HEK293 (cell line): ENCODE results near the gene PRPF18.
A peak's percentile ranks its signal among the peaks of the same experiment; 100 is the strongest.

Experiments
- CTCF ChIA-PET: fragments of 350-600 bp; formaldehyde crosslinking; extraction: SDS; loops from one replicate; lab custom pipeline; 2021; ENCODE audit warnings: antibody characterized with exemption; lab: Yijun Ruan, JAX
- POLR2A ChIA-PET: fragments of 300-600 bp; formaldehyde crosslinking; extraction: SDS; loops from one replicate; lab custom pipeline; 2020; ENCODE audit warnings: antibody characterized with exemption, inconsistent platforms; lab: Yijun Ruan, JAX
- H3K27ac ChIP-seq: fragments of 200-500 bp; sonication (Bioruptor generic); 2 replicates; pipeline ENCODE4 v1.5.1; 2014; ENCODE audit warnings: low read depth, low read length, control low read depth, inconsistent platforms; ENCODE audit errors: extremely low read depth
- H3K36me3 ChIP-seq, 2 experiments: fragments of 200-500 bp in 1 of 2; sonication (Bioruptor generic) in 1 of 2; 1 replicate in 1 of 2; 2 replicates in 1 of 2; pipeline ENCODE4 v1.5.1; 2014 to 2017; ENCODE audit warnings: inconsistent platforms in 2 of 2, low read length in 2 of 2; ENCODE audit not compliant: control insufficient read depth in 2 of 2, insufficient read depth in 1 of 2
- H3K4me1 ChIP-seq: fragments of 200-500 bp; sonication (Bioruptor generic); 2 replicates; pipeline ENCODE4 v1.5.1; 2014; ENCODE audit warnings: mild to moderate bottlenecking, low read length, inconsistent platforms; ENCODE audit not compliant: control insufficient read depth, insufficient read depth
- H3K4me3 ChIP-seq: 2 replicates; pipeline ENCODE4 v1.5.1; 2011; ENCODE audit warnings: low read depth, mild to moderate bottlenecking, control low read depth, low read length, moderate library complexity
- H3K9me3 ChIP-seq: fragments of 200-500 bp; sonication (Bioruptor generic); 2 replicates; pipeline ENCODE4 v1.5.1; 2014; ENCODE audit warnings: low read depth, low read length, inconsistent platforms; ENCODE audit not compliant: control insufficient read depth, insufficient read depth
- BCL11A ChIP-seq: fragments of 450-650 bp; formaldehyde crosslinking; IDR thresholded peaks from 2 replicates; pipeline ENCODE4 v1.5.1; 2016; ENCODE audit warnings: low read depth, missing biosample characterization, missing genetic modification characterization
- BCL11B ChIP-seq: fragments of 450-650 bp; formaldehyde crosslinking; IDR thresholded peaks from 2 replicates; pipeline ENCODE4 v1.5.1; 2016; ENCODE audit warnings: low read depth, missing biosample characterization, missing genetic modification characterization
- GFI1B ChIP-seq: fragments of 450-650 bp; formaldehyde crosslinking; IDR thresholded peaks from 2 replicates; pipeline ENCODE4 v1.5.1; 2016; ENCODE audit warnings: missing biosample characterization, missing genetic modification characterization
- SCRT1 ChIP-seq: fragments of 450-650 bp; formaldehyde crosslinking; IDR thresholded peaks from 2 replicates; pipeline ENCODE4 v1.5.1; 2016; ENCODE audit warnings: missing biosample characterization, missing genetic modification characterization, borderline replicate concordance
- YY1 ChIP-seq: fragments of 450-650 bp; formaldehyde crosslinking; IDR thresholded peaks from 2 replicates; pipeline ENCODE4 v1.5.1; 2018; ENCODE audit warnings: missing biosample characterization, missing genetic modification characterization
- ZFHX2 ChIP-seq: fragments of 450-650 bp; formaldehyde crosslinking; conservative IDR thresholded peaks from 2 replicates; pipeline ENCODE4 v1.5.1; 2016; ENCODE audit warnings: missing biosample characterization, missing genetic modification characterization
- ZFP3 ChIP-seq: fragments of 450-650 bp; formaldehyde crosslinking; IDR thresholded peaks from 2 replicates; pipeline ENCODE4 v1.5.1; 2016; ENCODE audit warnings: low read depth, missing biosample characterization, missing genetic modification characterization
- ZNF10 ChIP-seq: fragments of 450-650 bp; formaldehyde crosslinking; IDR thresholded peaks from 2 replicates; pipeline ENCODE4 v1.5.1; 2017; ENCODE audit warnings: missing biosample characterization, missing genetic modification characterization
- ZNF121 ChIP-seq: fragments of 450-650 bp; formaldehyde crosslinking; IDR thresholded peaks from 2 replicates; pipeline ENCODE4 v1.5.1; 2016; ENCODE audit warnings: missing biosample characterization, missing genetic modification characterization
- ZNF133 ChIP-seq: fragments of 450-650 bp; formaldehyde crosslinking; IDR thresholded peaks from 2 replicates; pipeline ENCODE4 v1.5.1; 2016; ENCODE audit warnings: missing biosample characterization, missing genetic modification characterization
- ZNF138 ChIP-seq: fragments of 450-650 bp; formaldehyde crosslinking; IDR thresholded peaks from 2 replicates; pipeline ENCODE4 v1.5.1; 2016; ENCODE audit warnings: missing biosample characterization, missing genetic modification characterization, borderline replicate concordance
- ZNF175 ChIP-seq: fragments of 450-650 bp; formaldehyde crosslinking; IDR thresholded peaks from 2 replicates; pipeline ENCODE4 v1.5.1; 2016; ENCODE audit warnings: missing biosample characterization, missing genetic modification characterization
- ZNF239 ChIP-seq: fragments of 450-650 bp; formaldehyde crosslinking; IDR thresholded peaks from 2 replicates; pipeline ENCODE4 v1.5.1; 2016; ENCODE audit warnings: missing biosample characterization, missing genetic modification characterization
- ZNF302 ChIP-seq: fragments of 450-650 bp; formaldehyde crosslinking; IDR thresholded peaks from 2 replicates; pipeline ENCODE4 v1.5.1; 2016; ENCODE audit warnings: missing biosample characterization, missing genetic modification characterization, low read depth
- ZNF366 ChIP-seq: fragments of 450-650 bp; formaldehyde crosslinking; conservative IDR thresholded peaks from 2 replicates; pipeline ENCODE4 v1.5.1; 2016; ENCODE audit warnings: missing biosample characterization, missing genetic modification characterization
- ZNF621 ChIP-seq: fragments of 450-650 bp; formaldehyde crosslinking; IDR thresholded peaks from 2 replicates; pipeline ENCODE4 v1.5.1; 2017; ENCODE audit warnings: missing biosample characterization, missing genetic modification characterization
- ZNF768 ChIP-seq: fragments of 450-650 bp; formaldehyde crosslinking; IDR thresholded peaks from 2 replicates; pipeline ENCODE4 v1.5.1; 2018; ENCODE audit warnings: missing biosample characterization, mild to moderate bottlenecking, missing genetic modification characterization
- ZNF785 ChIP-seq: fragments of 450-650 bp; formaldehyde crosslinking; IDR thresholded peaks from 2 replicates; pipeline ENCODE4 v1.5.1; 2016; ENCODE audit warnings: missing biosample characterization, missing genetic modification characterization
- TF ChIP-seq, protein P1 (sequence below): fragments of 450-650 bp; formaldehyde crosslinking; IDR thresholded peaks from 2 replicates; pipeline ENCODE4 v1.5.1; 2016; ENCODE audit warnings: missing biosample characterization, missing genetic modification characterization
- TF ChIP-seq, protein P2 (sequence below): fragments of 450-650 bp; formaldehyde crosslinking; IDR thresholded peaks from 2 replicates; pipeline ENCODE4 v1.5.1; 2017; ENCODE audit warnings: missing biosample characterization, missing genetic modification characterization
- TF ChIP-seq, protein P3 (sequence below): fragments of 450-650 bp; formaldehyde crosslinking; IDR thresholded peaks from 2 replicates; pipeline ENCODE4 v1.5.1; 2016; ENCODE audit warnings: missing biosample characterization, missing genetic modification characterization

Gene PRPF18

DNA sequence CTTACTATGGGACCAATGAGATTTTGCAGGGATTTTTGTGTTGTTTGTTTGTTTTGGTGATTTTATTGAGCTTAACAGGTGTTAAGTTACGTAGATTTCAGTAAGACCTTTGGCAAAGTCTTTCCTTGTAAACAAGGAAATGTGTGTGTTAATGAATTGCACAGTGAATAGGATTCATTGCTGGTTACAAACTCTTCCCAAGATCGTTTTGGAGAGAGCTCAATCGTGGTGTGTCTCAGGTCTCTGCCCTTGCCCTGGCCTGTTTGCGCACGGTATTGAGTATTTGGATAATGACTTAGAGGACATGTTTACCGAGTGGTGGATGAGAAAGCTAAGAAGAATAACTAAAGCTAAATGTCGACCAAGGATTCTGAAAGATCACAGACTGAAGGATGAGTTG lies 41.9 kb downstream of the PRPF18 start:
- ChIA-PET POLR2A (no interaction called here), CTCF (interaction anchor here (0.7 kb wide), 2 partner anchors 9 to 558 kb away, joined by 3 read pairs; no protein-coding TSS in a partner anchor)
- H3K27ac ChIP-seq, result no peak overlapping the region

DNA sequence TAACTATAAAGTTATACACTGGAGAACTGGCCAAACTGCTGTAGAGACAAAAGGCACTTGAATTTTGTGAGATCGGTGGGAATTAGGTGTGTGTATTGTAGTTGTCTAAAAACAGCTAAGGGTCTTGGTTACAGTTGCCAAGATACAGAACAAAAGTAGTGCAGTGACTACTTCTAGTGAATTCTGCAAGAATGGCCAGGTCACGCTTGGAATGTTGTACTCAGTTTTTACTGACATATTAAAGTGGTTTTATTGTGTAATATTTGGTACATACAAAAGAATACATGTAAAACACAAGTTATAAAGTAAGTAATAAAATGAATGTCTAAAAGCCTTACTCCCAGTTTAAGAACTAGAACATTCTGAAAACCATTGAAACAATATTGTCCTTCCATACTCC lies 42.4 kb downstream of the PRPF18 start:
- ChIA-PET CTCF (interaction anchor here (0.7 kb wide), 2 partner anchors 10 to 557 kb away, joined by 3 read pairs; no protein-coding TSS in a partner anchor), POLR2A (no interaction called here)
- no peak overlapping the region for H3K27ac ChIP-seq
- TF ChIP-seq ZNF138 (tag by site-specific recombination) (no peak), BCL11A (tag by site-specific recombination) (no peak), BCL11B (tag by site-specific recombination) (no peak), SCRT1 (tag by site-specific recombination) (no peak), ZNF366 (tag by site-specific recombination) (no peak)
- peaks cover 9% of the 10 kb centered on the region; the same call in 1 of the 2 replicates for H3K4me1 ChIP-seq
- peaks cover 0 to 29% of the 10 kb centered on the region in 2 experiments; a peak in 1 of 3 replicates for H3K36me3 ChIP-seq
- H3K9me3 ChIP-seq, result no peaks in the 10 kb centered on the region
- H3K4me3 ChIP-seq, result no peak overlapping the region

More for the DNA sequence above, 41.9 kb downstream of the PRPF18 start:
- no peak overlapping the region for H3K4me3 ChIP-seq
- no peaks in the 10 kb centered on the region for H3K9me3 ChIP-seq
- peaks cover 0 to 28% of the 10 kb centered on the region in 2 experiments; a peak in 1 of 3 replicates for H3K36me3 ChIP-seq
- TF ChIP-seq ZNF621 (no peak), ZNF10 (no peak), ZNF121 (no peak), ZNF239 (tag by site-specific recombination) (no peak), GFI1B (tag by site-specific recombination) (0 out of 2 replicates have a peak, but pooled peaks have one; percentile 15), ZNF175 (tag by site-specific recombination) (no peak), ZNF133 (no peak), ZNF785 (tag by site-specific recombination) (no peak), ZNF302 (tag by site-specific recombination) (no peak)
- TF ChIP-seq, protein P1, sequence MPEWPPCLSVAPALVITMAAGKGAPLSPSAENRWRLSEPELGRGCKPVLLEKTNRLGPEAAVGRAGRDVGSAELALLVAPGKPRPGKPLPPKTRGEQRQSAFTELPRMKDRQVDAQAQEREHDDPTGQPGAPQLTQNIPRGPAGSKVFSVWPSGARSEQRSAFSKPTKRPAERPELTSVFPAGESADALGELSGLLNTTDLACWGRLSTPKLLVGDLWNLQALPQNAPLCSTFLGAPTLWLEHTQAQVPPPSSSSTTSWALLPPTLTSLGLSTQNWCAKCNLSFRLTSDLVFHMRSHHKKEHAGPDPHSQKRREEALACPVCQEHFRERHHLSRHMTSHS, result no peak
- TF ChIP-seq, protein P2, sequence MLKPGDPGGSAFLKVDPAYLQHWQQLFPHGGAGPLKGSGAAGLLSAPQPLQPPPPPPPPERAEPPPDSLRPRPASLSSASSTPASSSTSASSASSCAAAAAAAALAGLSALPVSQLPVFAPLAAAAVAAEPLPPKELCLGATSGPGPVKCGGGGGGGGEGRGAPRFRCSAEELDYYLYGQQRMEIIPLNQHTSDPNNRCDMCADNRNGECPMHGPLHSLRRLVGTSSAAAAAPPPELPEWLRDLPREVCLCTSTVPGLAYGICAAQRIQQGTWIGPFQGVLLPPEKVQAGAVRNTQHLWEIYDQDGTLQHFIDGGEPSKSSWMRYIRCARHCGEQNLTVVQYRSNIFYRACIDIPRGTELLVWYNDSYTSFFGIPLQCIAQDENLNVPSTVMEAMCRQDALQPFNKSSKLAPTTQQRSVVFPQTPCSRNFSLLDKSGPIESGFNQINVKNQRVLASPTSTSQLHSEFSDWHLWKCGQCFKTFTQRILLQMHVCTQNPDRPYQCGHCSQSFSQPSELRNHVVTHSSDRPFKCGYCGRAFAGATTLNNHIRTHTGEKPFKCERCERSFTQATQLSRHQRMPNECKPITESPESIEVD, result 0 out of 2 replicates have a peak, but pooled peaks have one; percentile 13
- TF ChIP-seq, all 188 proteins: peak for 2
- H3K4me1 ChIP-seq, result peaks cover 9% of the 10 kb centered on the region; the same call in 1 of the 2 replicates

DNA sequence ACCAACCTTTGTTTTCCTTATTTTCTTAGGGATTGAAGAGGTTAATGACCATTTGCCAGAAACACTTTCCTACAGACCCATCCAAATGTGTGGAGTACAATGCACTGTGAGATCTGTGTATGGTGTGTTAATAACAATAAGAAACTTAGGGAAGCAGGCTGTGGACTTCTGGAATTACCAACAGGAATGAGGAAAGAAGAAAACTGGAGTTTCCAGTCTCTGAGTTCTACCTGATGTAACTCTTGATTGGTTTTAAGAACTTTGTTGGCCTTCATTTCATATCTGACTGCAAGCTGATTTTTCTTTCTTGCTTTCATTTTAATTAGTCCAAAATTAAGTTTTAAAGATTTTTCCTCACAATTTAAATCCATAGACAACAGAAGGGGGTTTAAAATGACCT lies 43.5 kb downstream of the PRPF18 start:
- POLR2A ChIA-PET, result no interaction called here
- CTCF ChIA-PET, result no interaction called here
- no peaks in the 10 kb centered on the region for H3K9me3 ChIP-seq
- H3K36me3 ChIP-seq, result peaks cover 0 to 25% of the 10 kb centered on the region in 2 experiments; a peak in 2 of 3 replicates
- TF ChIP-seq YY1 (no peak), ZFP3 (no peak), ZNF768 (no peak), ZFHX2 (tag by site-specific recombination) (no peak), ZNF366 (tag by site-specific recombination) (no peak), ZNF621 (no peak)
- TF ChIP-seq, protein P3, sequence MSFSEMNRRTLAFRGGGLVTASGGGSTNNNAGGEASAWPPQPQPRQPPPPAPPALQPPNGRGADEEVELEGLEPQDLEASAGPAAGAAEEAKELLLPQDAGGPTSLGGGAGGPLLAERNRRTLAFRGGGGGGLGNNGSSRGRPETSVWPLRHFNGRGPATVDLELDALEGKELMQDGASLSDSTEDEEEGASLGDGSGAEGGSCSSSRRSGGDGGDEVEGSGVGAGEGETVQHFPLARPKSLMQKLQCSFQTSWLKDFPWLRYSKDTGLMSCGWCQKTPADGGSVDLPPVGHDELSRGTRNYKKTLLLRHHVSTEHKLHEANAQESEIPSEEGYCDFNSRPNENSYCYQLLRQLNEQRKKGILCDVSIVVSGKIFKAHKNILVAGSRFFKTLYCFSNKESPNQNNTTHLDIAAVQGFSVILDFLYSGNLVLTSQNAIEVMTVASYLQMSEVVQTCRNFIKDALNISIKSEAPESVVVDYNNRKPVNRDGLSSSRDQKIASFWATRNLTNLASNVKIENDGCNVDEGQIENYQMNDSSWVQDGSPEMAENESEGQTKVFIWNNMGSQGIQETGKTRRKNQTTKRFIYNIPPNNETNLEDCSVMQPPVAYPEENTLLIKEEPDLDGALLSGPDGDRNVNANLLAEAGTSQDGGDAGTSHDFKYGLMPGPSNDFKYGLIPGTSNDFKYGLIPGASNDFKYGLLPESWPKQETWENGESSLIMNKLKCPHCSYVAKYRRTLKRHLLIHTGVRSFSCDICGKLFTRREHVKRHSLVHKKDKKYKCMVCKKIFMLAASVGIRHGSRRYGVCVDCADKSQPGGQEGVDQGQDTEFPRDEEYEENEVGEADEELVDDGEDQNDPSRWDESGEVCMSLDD (tag by site-specific recombination), result no peak
- H3K27ac ChIP-seq, result no peak overlapping the region
- H3K4me3 ChIP-seq, result no peak overlapping the region
- peaks cover 9% of the 10 kb centered on the region; the same call in 1 of the 2 replicates for H3K4me1 ChIP-seq
